Chondrocyte (in vitro differentiated cells): ENCODE data around the gene SHF. TPM values are rescaled to one million over a fixed set of nuclear protein-coding genes. Genes with fewer than 3 reads are reported as not detected.
"Not testable (repeated sequence)": the region's sequence is repeated elsewhere in the genome, so short reads cannot be mapped to it uniquely, and the experiment has no call there.

Experiments
- DNase-seq: peaks from one replicate; pipeline ENCODE4 v3.0.0; 2021; ENCODE audit warnings: mixed read lengths, low spot score
- H3K27ac Mint-ChIP-seq: one replicate; pipeline ENCODE4 v1.8.0; 2021; ENCODE audit warnings: mild to moderate bottlenecking, moderate library complexity, mixed read lengths; ENCODE audit not compliant: unreplicated experiment
- H3K27me3 Mint-ChIP-seq: 2 replicates; pipeline ENCODE4 v1.8.0; 2021; ENCODE audit warnings: low read depth, mixed read lengths
- H3K36me3 Mint-ChIP-seq: 2 replicates; pipeline ENCODE4 v1.8.0; 2021; ENCODE audit warnings: low read depth, mixed read lengths
- H3K4me1 Mint-ChIP-seq: 2 replicates; pipeline ENCODE4 v1.8.0; 2021; ENCODE audit warnings: low read depth, mild to moderate bottlenecking, mixed read lengths
- H3K4me3 Mint-ChIP-seq: one replicate; pipeline ENCODE4 v1.8.0; 2021; ENCODE audit warnings: mild to moderate bottlenecking, moderate library complexity, mixed read lengths; ENCODE audit not compliant: unreplicated experiment
- H3K9me3 Mint-ChIP-seq: 2 replicates; pipeline ENCODE4 v1.8.0; 2021; ENCODE audit warnings: low read depth, mixed read lengths
- CTCF ChIP-seq: fragments of 200-600 bp; sonication (generic); IDR thresholded peaks from 2 replicates; pipeline ENCODE4 v1.5.0; 2021; ENCODE audit warnings: antibody characterized with exemption, mild to moderate bottlenecking, moderate library complexity
- total RNA-seq: library from RNA; stranded (reverse); gene quantifications from 3 replicates; pipeline ENCODE4 v1.2.1, GENCODE V29; 2021

The SHF gene
- total RNA-seq, 1 donor from 2014 or later: 4.9 TPM

- TF ChIP-seq CTCF: peak; percentile 36
These were observed 51.4 kb downstream of the SHF start for GRCh38 chr15:45136378-45136764.

GRCh38 chr15:45135705-45136377, 51.9 kb downstream of the SHF start:
- not testable (repeated sequence) for H3K4me3 Mint-ChIP-seq, H3K27ac Mint-ChIP-seq, H3K36me3 Mint-ChIP-seq, DNase-seq, H3K9me3 Mint-ChIP-seq, H3K4me1 Mint-ChIP-seq
- H3K27me3 Mint-ChIP-seq: peaks cover 36% of the 10 kb centered on the region

More at GRCh38 chr15:45136378-45136764, 51.4 kb downstream of the SHF start:
- Mint-ChIP-seq H3K27me3 (peaks cover 33% of the 10 kb centered on the region), H3K36me3 (peaks cover 1% of the 10 kb centered on the region), H3K4me3 (no peak overlapping the region), H3K9me3 (no peaks in the 10 kb centered on the region), H3K4me1 (no peaks in the 10 kb centered on the region), H3K27ac (no peak overlapping the region)
- no peak for DNase-seq

GRCh38 chr15:45134682-45135604, 52.8 kb downstream of the SHF start:
- peak; percentile 22 for TF ChIP-seq CTCF
- peaks cover 43% of the 10 kb centered on the region for H3K27me3 Mint-ChIP-seq
- DNase-seq: no peak

GRCh38 chr15:45134046-45134445, 53.7 kb downstream of the SHF start:
- TF ChIP-seq CTCF: no peak
- Mint-ChIP-seq H3K27ac (no peak overlapping the region), H3K36me3 (peaks cover 1% of the 10 kb centered on the region)

More at GRCh38 chr15:45134682-45135604, 52.8 kb downstream of the SHF start:
- no peak overlapping the region for H3K27ac Mint-ChIP-seq
- H3K36me3 Mint-ChIP-seq: peaks cover 1% of the 10 kb centered on the region
- no peaks in the 10 kb centered on the region for H3K9me3 Mint-ChIP-seq
- no peaks in the 10 kb centered on the region for H3K4me1 Mint-ChIP-seq
- no peak overlapping the region for H3K4me3 Mint-ChIP-seq

GRCh38 chr15:45133561-45133920, 54.2 kb downstream of the SHF start:
- no peak overlapping the region for H3K4me3 Mint-ChIP-seq
- no peak for DNase-seq
- H3K4me1 Mint-ChIP-seq: no peaks in the 10 kb centered on the region
- H3K36me3 Mint-ChIP-seq: peaks cover 1% of the 10 kb centered on the region
- H3K27ac Mint-ChIP-seq: no peak overlapping the region
- no peaks in the 10 kb centered on the region for H3K9me3 Mint-ChIP-seq
- peaks cover 50% of the 10 kb centered on the region for H3K27me3 Mint-ChIP-seq
- TF ChIP-seq CTCF: no peak

More at GRCh38 chr15:45134046-45134445, 53.7 kb downstream of the SHF start:
- no peak overlapping the region for H3K4me3 Mint-ChIP-seq
- H3K27me3 Mint-ChIP-seq: peaks cover 45% of the 10 kb centered on the region
- H3K4me1 Mint-ChIP-seq: no peaks in the 10 kb centered on the region
- H3K9me3 Mint-ChIP-seq: no peaks in the 10 kb centered on the region
- no peak for DNase-seq
